GM12878 (cell line): ENCODE data around the gene HIVEP1. TPM values are rescaled to one million over a fixed set of nuclear protein-coding genes. Genes with fewer than 3 reads are reported as not detected.

Source experiments
- ATAC-seq: fragments of 200-7000 bp; cut with Tn5 transposase; 3 replicates; pipeline ENCODE4 v1.9.1; 2020; ENCODE audit warnings: mild to moderate bottlenecking, moderate library complexity
- BruUV-seq: library from RNA; stranded (reverse); fragments of 400-500 nt; replicated peaks from 2 replicates; lab custom pipeline; 2021; lab: Mats Ljungman, UMichigan
- CTCF ChIA-PET: fragments of 300-600 bp; sonication (Branson Sonifier 250); formaldehyde crosslinking; extraction: SDS; loops from one replicate; lab custom pipeline; 2021; ENCODE audit warnings: inconsistent platforms; lab: Yijun Ruan, JAX
- POLR2A ChIA-PET: fragments of 350-600 bp; formaldehyde crosslinking; extraction: SDS; loops from one replicate; lab custom pipeline; 2021; ENCODE audit warnings: inconsistent platforms; lab: Charles Lee
- RAD21 ChIA-PET: fragments of 300-600 bp; sonication (Branson Sonifier 250); formaldehyde crosslinking; loops from one replicate; lab custom pipeline; 2023; ENCODE audit warnings: antibody characterized with exemption; ENCODE audit not compliant: unreplicated experiment; lab: Charles Lee
- SMC1A ChIA-PET: fragments of 300-600 bp; sonication (Branson Sonifier 250); formaldehyde crosslinking; loops from one replicate; lab custom pipeline; 2023; ENCODE audit not compliant: unreplicated experiment, uncharacterized antibody; lab: Charles Lee
- DNase-seq: peaks from one replicate; pipeline ENCODE4 v3.0.0-alpha.2; 2011; ENCODE audit warnings: low read depth, low spot score
- FAIRE-seq: peaks from 3 replicates; lab custom pipeline; 2011; peaks lifted over from hg19 to GRCh38; lab: Jason Lieb, UNC
- H2AFZ ChIP-seq: 2 replicates; pipeline ENCODE4 v1.6.0; 2011; ENCODE audit warnings: low read depth, low read length, control low read depth; ENCODE audit not compliant: control insufficient read depth
- H3K27ac ChIP-seq: 2 replicates; pipeline ENCODE4 v1.5.1; 2011; ENCODE audit warnings: control low read depth; ENCODE audit not compliant: control insufficient read depth, insufficient read depth
- H3K27me3 ChIP-seq, 2 experiments: replicated peaks in 1 of 2; 2 replicates each; pipeline versions ENCODE4 v1.6.0 to v1.6.1; 2011; ENCODE audit warnings: low read length in 1 of 2; ENCODE audit not compliant: control insufficient read depth in 2 of 2, insufficient read depth in 2 of 2
- H3K36me3 ChIP-seq, 2 experiments: 2 replicates each; pipeline ENCODE4 v1.5.1; 2011; ENCODE audit warnings: low read length in 1 of 2; ENCODE audit not compliant: control insufficient read depth in 2 of 2, insufficient read depth in 2 of 2
- H3K4me1 ChIP-seq: 2 replicates; pipeline ENCODE4 v1.6.1; 2011; ENCODE audit warnings: mild to moderate bottlenecking, low read length, moderate library complexity, mixed read lengths; ENCODE audit not compliant: control insufficient read depth, insufficient read depth
- H3K4me2 ChIP-seq: 2 replicates; pipeline ENCODE4 v1.6.0; 2011; ENCODE audit warnings: control low read depth; ENCODE audit not compliant: control insufficient read depth, insufficient read depth
- H3K4me3 ChIP-seq: fragments of 200-600 bp; sonication (generic); 2 replicates; pipeline ENCODE4 v1.5.1; 2016
- H3K79me2 ChIP-seq: 2 replicates; pipeline ENCODE4 v1.6.0; 2011; ENCODE audit warnings: low read length; ENCODE audit not compliant: control insufficient read depth, insufficient read depth
- H3K9ac ChIP-seq: 2 replicates; pipeline ENCODE4 v1.8.0; 2011; ENCODE audit warnings: low read length, control low read depth, mixed read lengths; ENCODE audit not compliant: control insufficient read depth, insufficient read depth
- H3K9me3 ChIP-seq: replicated peaks from 3 replicates; pipeline ENCODE4 v1.5.1; 2011; ENCODE audit warnings: mild to moderate bottlenecking, low read length; ENCODE audit not compliant: control insufficient read depth, insufficient read depth
- H4K20me1 ChIP-seq: 2 replicates; pipeline ENCODE4 v1.6.0; 2011; ENCODE audit not compliant: control insufficient read depth, insufficient read depth
- BMI1 ChIP-seq: fragments of 450-650 bp; IDR thresholded peaks from 2 replicates; pipeline ENCODE4 v1.6.1; 2016; ENCODE audit warnings: mild to moderate bottlenecking, moderate library complexity, borderline replicate concordance
- CBX5 ChIP-seq: sonication (generic); IDR thresholded peaks from 2 replicates; pipeline ENCODE4 v1.6.1; 2016; ENCODE audit warnings: low read depth, moderate library complexity, mild to moderate bottlenecking, inconsistent platforms
- ETV6 ChIP-seq, 2 experiments: fragments of 450-650 bp in 1 of 2; IDR thresholded peaks in 1 of 2; conservative IDR thresholded peaks in 1 of 2; 2 replicates each; pipeline ENCODE4 v1.6.1; 2014; ENCODE audit warnings: antibody characterized with exemption in 1 of 2, borderline replicate concordance in 1 of 2, low read depth in 1 of 2, mild to moderate bottlenecking in 1 of 2, moderate library complexity in 1 of 2
- IKZF1 ChIP-seq: fragments of 450-650 bp; conservative IDR thresholded peaks from 2 replicates; pipeline ENCODE4 v1.6.1; 2017; ENCODE audit warnings: antibody characterized with exemption, mild to moderate bottlenecking
- PAX5 ChIP-seq: IDR thresholded peaks from 2 replicates; pipeline ENCODE4 v1.6.1; 2011; ENCODE audit warnings: low read depth, low read length, borderline replicate concordance
- SIX5 ChIP-seq: IDR thresholded peaks from 2 replicates; pipeline ENCODE4 v1.6.1; 2011; ENCODE audit warnings: mild to moderate bottlenecking, low read depth, low read length, moderate library complexity; ENCODE audit not compliant: severe bottlenecking
- STAT1 ChIP-seq: fragments of 450-650 bp; conservative IDR thresholded peaks from 2 replicates; pipeline ENCODE4 v1.6.1; 2014; ENCODE audit warnings: antibody characterized with exemption, mild to moderate bottlenecking
- WGBS: methylation state at CpG from one replicate; pipeline ENCODE4 v1.1.6; 2016; ENCODE audit warnings: low lambda C conversion rate; ENCODE audit not compliant: insufficient replicate concordance, insufficient coverage; ENCODE audit errors: missing lambda C conversion rate; 5-methylcytosine and 5-hydroxymethylcytosine counted together
- in situ Hi-C: fragments of 300-500 bp; cut with MboI; formaldehyde crosslinking; loops from 9 replicates; pipeline ENCODE4 v1.14.3; 2018; ENCODE audit warnings: mixed read lengths
- intact Hi-C: fragments of 100-400 bp; cut with micrococcal nuclease; formaldehyde crosslinking; loops from one replicate; pipeline ENCODE4 v1.14.2; 2022; ENCODE audit not compliant: unreplicated experiment
- polyA plus RNA-seq, 11 experiments: library from polyadenylated mRNA; depleted of rRNA in 4 of 11; unstranded in 6 of 11; stranded (reverse) in 5 of 11; fragments of >200 nt; fragmentation: Nextera tagmentation in 4 of 11; fragmentation: Illumina TruSeq in 1 of 11; extraction: Ambion mirVana in 4 of 11; extraction: Trizol in 1 of 11; gene quantifications; 1 replicate in 1 of 11; 2 replicates in 10 of 11; pipeline versions ENCODE4 v1.2.1 to v1.2.3, GENCODE V29; 2011 to 2016; ENCODE audit warnings: inconsistent platforms in 2 of 11, missing spikeins in 2 of 11, low read depth in 1 of 11
- total RNA-seq, 4 experiments: library from RNA; depleted of rRNA in 3 of 4; stranded (reverse); fragments of >200 nt in 3 of 4; fragmentation: Illumina TruSeq in 1 of 4; extraction: Trizol in 1 of 4; gene quantifications; 2 replicates each; pipeline versions ENCODE4 v1.2.1 to v1.2.3, GENCODE V29; 2013 to 2021
- TF ChIP-seq, protein P1 (sequence below): fragments of 450-650 bp; IDR thresholded peaks from 2 replicates; pipeline ENCODE4 v1.6.1; 2017; ENCODE audit warnings: mild to moderate bottlenecking, moderate library complexity
- TF ChIP-seq, protein P2 (sequence below): fragments of 450-650 bp; formaldehyde crosslinking; IDR thresholded peaks from 2 replicates; pipeline ENCODE4 v1.4.0; 2022; ENCODE audit warnings: mild to moderate bottlenecking, moderate library complexity
- TF ChIP-seq, protein P3 (sequence below): fragments of 450-650 bp; IDR thresholded peaks from 2 replicates; pipeline ENCODE4 v1.6.1; 2016; ENCODE audit warnings: mild to moderate bottlenecking
- TF ChIP-seq, protein P4 (sequence below): IDR thresholded peaks from 2 replicates; pipeline ENCODE4 v1.6.1; 2012; ENCODE audit warnings: mild to moderate bottlenecking, low read depth, low read length

The HIVEP1 gene
- total and polyA plus RNA-seq, 10 of the 15 experiments (the other 5 are each of a cell fraction or from before 2014, with no cell fraction given): 4.3 to 37.5 (median 21.6) TPM

DNA sequence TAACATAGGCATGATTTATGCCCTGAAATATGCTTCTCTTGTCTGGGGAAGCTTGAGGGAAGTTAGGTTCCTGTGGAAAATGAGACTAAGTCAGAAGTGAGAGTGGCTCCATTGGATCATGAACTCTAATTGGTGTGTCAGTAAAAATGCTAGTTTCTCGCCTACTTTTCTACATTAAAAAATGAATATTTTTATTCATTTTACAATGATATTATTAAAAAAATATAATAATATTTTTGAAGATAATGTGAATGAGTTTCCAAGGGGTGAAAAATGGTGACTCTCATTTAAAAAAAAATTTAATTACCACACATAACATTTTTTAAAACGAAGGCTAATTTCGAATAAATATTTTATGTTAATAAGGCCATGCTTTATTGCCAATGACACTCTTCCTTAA, 84.2 kb downstream of the HIVEP1 start:
- 96% methylated on average over 3 of the region's 3 CpGs for WGBS
- Histone ChIP-seq H3K9ac (no peak overlapping the region), H3K4me3 (no peak overlapping the region), H3K27ac (no peak overlapping the region), H4K20me1 (no peaks in the 10 kb centered on the region), H2AFZ (no peak overlapping the region), H3K36me3 (peaks cover 0 to 3% of the 10 kb centered on the region in 2 experiments; a peak in 2 of 4 replicates), H3K4me1 (no peaks in the 10 kb centered on the region), H3K79me2 (peaks cover 17% of the 10 kb centered on the region), H3K27me3 (no peaks in the 10 kb centered on the region), H3K4me2 (no peak overlapping the region), H3K9me3 (peaks cover 4% of the 10 kb centered on the region; the same call in 2 of the 3 replicates)
- DNase-seq: no peak
- intact Hi-C loops (no loop called here), in situ Hi-C loops (no loop called here)
- peak; percentile 13 for FAIRE-seq
- no peak for ATAC-seq
- RAD21 ChIA-PET: interaction anchor here (1.3 kb wide), 1 partner anchor 29 kb away, joined by 4 read pairs; no protein-coding TSS in a partner anchor
- POLR2A ChIA-PET: no interaction called here
- no TSS peak for BruUV-seq
- CTCF ChIA-PET: interaction anchor here (1.0 to 1.2 kb wide), 2 partner anchors 16 to 21 kb away, joined by 3 to 4 read pairs; no protein-coding TSS in a partner anchor
- SMC1A ChIA-PET: interaction anchor here (1.2 to 2.8 kb wide), 5 partner anchors 10 to 21 kb away, joined by 3 to 14 read pairs (median 3); no protein-coding TSS in a partner anchor
- TF ChIP-seq BMI1 (no peak), STAT1 (no peak), ETV6 (conservative IDR thresholded peaks at IDR 0.05 in 1 of 2, IDR thresholded peaks at IDR 0.05 in 1 of 2; ENCODE audit: borderline replicate concordance in 1 of 2, low read depth in 1 of 2) (no peak), PAX5 (no peak), SIX5 (no peak), CBX5 (no peak), IKZF1 (no peak)
- TF ChIP-seq, protein P1, sequence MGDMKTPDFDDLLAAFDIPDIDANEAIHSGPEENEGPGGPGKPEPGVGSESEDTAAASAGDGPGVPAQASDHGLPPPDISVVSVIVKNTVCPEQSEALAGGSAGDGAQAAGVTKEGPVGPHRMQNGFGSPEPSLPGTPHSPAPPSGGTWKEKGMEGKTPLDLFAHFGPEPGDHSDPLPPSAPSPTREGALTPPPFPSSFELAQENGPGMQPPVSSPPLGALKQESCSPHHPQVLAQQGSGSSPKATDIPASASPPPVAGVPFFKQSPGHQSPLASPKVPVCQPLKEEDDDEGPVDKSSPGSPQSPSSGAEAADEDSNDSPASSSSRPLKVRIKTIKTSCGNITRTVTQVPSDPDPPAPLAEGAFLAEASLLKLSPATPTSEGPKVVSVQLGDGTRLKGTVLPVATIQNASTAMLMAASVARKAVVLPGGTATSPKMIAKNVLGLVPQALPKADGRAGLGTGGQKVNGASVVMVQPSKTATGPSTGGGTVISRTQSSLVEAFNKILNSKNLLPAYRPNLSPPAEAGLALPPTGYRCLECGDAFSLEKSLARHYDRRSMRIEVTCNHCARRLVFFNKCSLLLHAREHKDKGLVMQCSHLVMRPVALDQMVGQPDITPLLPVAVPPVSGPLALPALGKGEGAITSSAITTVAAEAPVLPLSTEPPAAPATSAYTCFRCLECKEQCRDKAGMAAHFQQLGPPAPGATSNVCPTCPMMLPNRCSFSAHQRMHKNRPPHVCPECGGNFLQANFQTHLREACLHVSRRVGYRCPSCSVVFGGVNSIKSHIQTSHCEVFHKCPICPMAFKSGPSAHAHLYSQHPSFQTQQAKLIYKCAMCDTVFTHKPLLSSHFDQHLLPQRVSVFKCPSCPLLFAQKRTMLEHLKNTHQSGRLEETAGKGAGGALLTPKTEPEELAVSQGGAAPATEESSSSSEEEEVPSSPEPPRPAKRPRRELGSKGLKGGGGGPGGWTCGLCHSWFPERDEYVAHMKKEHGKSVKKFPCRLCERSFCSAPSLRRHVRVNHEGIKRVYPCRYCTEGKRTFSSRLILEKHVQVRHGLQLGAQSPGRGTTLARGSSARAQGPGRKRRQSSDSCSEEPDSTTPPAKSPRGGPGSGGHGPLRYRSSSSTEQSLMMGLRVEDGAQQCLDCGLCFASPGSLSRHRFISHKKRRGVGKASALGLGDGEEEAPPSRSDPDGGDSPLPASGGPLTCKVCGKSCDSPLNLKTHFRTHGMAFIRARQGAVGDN: no peak
- TF ChIP-seq, protein P2, sequence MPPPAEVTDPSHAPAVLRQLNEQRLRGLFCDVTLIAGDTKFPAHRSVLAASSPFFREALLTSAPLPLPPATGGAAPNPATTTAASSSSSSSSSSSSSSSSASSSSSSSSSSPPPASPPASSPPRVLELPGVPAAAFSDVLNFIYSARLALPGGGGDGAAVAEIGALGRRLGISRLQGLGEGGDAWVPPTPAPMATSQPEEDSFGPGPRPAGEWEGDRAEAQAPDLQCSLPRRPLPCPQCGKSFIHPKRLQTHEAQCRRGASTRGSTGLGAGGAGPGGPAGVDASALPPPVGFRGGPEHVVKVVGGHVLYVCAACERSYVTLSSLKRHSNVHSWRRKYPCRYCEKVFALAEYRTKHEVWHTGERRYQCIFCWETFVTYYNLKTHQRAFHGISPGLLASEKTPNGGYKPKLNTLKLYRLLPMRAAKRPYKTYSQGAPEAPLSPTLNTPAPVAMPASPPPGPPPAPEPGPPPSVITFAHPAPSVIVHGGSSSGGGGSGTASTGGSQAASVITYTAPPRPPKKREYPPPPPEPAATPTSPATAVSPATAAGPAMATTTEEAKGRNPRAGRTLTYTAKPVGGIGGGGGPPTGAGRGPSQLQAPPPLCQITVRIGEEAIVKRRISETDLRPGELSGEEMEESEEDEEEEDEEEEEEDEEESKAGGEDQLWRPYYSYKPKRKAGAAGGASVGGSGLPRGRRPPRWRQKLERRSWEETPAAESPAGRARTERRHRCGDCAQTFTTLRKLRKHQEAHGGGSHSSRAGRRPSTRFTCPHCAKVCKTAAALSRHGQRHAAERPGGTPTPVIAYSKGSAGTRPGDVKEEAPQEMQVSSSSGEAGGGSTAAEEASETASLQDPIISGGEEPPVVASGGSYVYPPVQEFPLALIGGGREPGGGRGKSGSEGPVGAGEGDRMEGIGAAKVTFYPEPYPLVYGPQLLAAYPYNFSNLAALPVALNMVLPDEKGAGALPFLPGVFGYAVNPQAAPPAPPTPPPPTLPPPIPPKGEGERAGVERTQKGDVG (CRISPR knock-in tag): no peak
- TF ChIP-seq, protein P3, sequence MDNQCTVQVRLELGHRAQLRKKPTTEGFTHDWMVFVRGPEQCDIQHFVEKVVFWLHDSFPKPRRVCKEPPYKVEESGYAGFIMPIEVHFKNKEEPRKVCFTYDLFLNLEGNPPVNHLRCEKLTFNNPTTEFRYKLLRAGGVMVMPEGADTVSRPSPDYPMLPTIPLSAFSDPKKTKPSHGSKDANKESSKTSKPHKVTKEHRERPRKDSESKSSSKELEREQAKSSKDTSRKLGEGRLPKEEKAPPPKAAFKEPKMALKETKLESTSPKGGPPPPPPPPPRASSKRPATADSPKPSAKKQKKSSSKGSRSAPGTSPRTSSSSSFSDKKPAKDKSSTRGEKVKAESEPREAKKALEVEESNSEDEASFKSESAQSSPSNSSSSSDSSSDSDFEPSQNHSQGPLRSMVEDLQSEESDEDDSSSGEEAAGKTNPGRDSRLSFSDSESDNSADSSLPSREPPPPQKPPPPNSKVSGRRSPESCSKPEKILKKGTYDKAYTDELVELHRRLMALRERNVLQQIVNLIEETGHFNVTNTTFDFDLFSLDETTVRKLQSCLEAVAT: no peak
- TF ChIP-seq, protein P4, sequence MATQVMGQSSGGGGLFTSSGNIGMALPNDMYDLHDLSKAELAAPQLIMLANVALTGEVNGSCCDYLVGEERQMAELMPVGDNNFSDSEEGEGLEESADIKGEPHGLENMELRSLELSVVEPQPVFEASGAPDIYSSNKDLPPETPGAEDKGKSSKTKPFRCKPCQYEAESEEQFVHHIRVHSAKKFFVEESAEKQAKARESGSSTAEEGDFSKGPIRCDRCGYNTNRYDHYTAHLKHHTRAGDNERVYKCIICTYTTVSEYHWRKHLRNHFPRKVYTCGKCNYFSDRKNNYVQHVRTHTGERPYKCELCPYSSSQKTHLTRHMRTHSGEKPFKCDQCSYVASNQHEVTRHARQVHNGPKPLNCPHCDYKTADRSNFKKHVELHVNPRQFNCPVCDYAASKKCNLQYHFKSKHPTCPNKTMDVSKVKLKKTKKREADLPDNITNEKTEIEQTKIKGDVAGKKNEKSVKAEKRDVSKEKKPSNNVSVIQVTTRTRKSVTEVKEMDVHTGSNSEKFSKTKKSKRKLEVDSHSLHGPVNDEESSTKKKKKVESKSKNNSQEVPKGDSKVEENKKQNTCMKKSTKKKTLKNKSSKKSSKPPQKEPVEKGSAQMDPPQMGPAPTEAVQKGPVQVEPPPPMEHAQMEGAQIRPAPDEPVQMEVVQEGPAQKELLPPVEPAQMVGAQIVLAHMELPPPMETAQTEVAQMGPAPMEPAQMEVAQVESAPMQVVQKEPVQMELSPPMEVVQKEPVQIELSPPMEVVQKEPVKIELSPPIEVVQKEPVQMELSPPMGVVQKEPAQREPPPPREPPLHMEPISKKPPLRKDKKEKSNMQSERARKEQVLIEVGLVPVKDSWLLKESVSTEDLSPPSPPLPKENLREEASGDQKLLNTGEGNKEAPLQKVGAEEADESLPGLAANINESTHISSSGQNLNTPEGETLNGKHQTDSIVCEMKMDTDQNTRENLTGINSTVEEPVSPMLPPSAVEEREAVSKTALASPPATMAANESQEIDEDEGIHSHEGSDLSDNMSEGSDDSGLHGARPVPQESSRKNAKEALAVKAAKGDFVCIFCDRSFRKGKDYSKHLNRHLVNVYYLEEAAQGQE: no peak
